ENCODE data around the gene BTBD2. TPM values are rescaled to one million over a fixed set of nuclear protein-coding genes. Genes with fewer than 3 reads are reported as not detected.

Gene BTBD2
- total RNA-seq, 1 donor from 2014 or later: 53.4 TPM

GRCh38 chr19:2046046-2046907, 30.8 kb upstream of the BTBD2 start:
- intact Hi-C loops (cut with micrococcal nuclease): no loop called here
- H3K9me3 ChIP-seq (replicated peaks): no peaks in the 10 kb centered on the region
- TF ChIP-seq, protein P1, sequence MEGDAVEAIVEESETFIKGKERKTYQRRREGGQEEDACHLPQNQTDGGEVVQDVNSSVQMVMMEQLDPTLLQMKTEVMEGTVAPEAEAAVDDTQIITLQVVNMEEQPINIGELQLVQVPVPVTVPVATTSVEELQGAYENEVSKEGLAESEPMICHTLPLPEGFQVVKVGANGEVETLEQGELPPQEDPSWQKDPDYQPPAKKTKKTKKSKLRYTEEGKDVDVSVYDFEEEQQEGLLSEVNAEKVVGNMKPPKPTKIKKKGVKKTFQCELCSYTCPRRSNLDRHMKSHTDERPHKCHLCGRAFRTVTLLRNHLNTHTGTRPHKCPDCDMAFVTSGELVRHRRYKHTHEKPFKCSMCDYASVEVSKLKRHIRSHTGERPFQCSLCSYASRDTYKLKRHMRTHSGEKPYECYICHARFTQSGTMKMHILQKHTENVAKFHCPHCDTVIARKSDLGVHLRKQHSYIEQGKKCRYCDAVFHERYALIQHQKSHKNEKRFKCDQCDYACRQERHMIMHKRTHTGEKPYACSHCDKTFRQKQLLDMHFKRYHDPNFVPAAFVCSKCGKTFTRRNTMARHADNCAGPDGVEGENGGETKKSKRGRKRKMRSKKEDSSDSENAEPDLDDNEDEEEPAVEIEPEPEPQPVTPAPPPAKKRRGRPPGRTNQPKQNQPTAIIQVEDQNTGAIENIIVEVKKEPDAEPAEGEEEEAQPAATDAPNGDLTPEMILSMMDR (IDR thresholded peaks at IDR 0.05; ENCODE audit: borderline replicate concordance): no peak
- peaks cover 63% of the 10 kb centered on the region for H3K36me3 ChIP-seq
- H3K27me3 ChIP-seq (ENCODE audit: low read depth): no peaks in the 10 kb centered on the region
- H3K27ac ChIP-seq (replicated peaks): peak overlapping the region; percentile 100
- peak overlapping the region; percentile 32 for H3K4me3 ChIP-seq
- H3K4me1 ChIP-seq: peaks cover 96% of the 10 kb centered on the region
- DNase-seq: no peak

DNA sequence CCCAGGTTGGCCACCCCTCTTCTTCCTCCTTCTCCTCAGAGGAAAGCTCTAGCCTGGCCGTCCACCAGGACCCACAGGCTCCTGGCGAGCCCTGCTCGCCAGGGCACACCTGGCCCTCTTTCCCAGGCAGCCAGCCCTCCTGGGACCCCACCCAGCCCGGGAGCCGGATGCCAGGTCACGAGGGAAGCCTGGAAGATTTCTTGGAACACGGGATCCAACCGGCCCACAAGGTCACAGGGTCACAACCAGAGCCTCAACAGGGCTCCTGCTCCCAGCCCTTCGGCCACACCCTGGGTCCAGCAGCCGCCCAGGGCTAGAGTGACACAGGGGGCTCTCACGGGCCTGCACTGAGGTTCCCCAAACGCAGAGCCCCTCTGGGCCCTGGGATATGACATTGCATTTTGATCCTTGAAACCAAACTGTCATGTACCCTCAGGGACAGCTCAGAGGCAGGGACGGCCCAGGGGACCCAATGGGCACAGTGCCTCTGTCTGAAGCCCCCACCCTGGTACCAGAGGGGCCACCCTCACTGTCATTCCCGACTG, 30.1 kb upstream of the BTBD2 start:
- TF ChIP-seq, protein P1 (IDR thresholded peaks at IDR 0.05; ENCODE audit: borderline replicate concordance): no peak
- intact Hi-C loops (cut with micrococcal nuclease): no loop called here
- Histone ChIP-seq H3K9me3 (replicated peaks) (no peaks in the 10 kb centered on the region), H3K4me3 (peak overlapping the region; percentile 32), H3K27me3 (ENCODE audit: low read depth) (no peaks in the 10 kb centered on the region), H3K36me3 (peaks cover 70% of the 10 kb centered on the region), H3K4me1 (peaks cover 100% of the 10 kb centered on the region), H3K27ac (replicated peaks) (peak overlapping the region; percentile 100)
- DNase-seq: no peak

DNA sequence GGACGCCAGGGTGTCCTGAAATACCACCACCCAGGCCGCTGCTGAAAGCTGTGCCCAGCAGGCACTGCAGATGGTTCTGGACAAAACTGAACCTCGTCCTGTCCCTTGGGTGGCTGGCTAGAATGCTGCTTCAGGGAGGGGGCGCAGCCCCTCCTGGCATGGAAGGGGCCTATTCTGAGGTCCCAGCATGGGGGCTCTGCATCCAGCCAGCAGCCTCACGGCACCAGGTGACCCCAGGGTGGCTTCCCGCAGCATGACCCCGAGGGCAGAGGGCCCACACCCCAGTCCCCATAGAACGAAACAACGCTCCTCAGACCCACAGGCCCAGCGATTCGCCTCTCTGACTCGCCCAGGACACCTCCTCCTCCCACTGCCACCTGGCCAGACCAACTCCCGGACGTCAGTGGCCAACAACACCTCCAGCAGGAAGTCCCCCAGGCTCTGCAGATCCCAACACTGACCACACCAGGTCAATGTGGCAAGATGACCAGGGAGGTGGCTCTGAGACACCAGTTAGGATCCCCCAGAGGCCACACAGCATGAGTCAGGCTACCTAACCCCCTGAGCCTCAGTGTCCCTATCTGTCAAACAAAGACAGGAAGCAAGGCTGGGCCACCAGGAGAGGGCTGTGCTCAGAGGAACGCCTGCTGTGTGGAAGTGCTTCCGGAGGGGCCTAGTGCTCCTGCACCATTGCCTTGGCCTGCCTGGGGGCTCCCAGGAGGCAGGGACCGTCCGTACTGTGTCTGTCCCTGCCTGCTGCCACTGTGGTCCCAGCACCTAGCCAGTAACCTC, 29.4 kb upstream of the BTBD2 start:
- intact Hi-C loops (cut with micrococcal nuclease): no loop called here
- Histone ChIP-seq H3K9me3 (replicated peaks) (no peaks in the 10 kb centered on the region), H3K27ac (replicated peaks) (peak overlapping the region; percentile 100), H3K4me1 (peaks cover 100% of the 10 kb centered on the region), H3K4me3 (peak overlapping the region; percentile 32), H3K27me3 (ENCODE audit: low read depth) (no peaks in the 10 kb centered on the region), H3K36me3 (peaks cover 77% of the 10 kb centered on the region)
- DNase-seq: no peak
- TF ChIP-seq, protein P1 (IDR thresholded peaks at IDR 0.05; ENCODE audit: borderline replicate concordance): no peak

GRCh38 chr19:2043961-2044708, 28.6 kb upstream of the BTBD2 start:
- H3K4me1 ChIP-seq: peaks cover 100% of the 10 kb centered on the region
- intact Hi-C loops (cut with micrococcal nuclease): no loop called here

More at GRCh38 chr19:2043961-2044708, 28.6 kb upstream of the BTBD2 start:
- no peak for DNase-seq
- Histone ChIP-seq H3K27me3 (ENCODE audit: low read depth) (no peaks in the 10 kb centered on the region), H3K4me3 (peak overlapping the region; percentile 16), H3K36me3 (peaks cover 85% of the 10 kb centered on the region), H3K27ac (replicated peaks) (peak overlapping the region; percentile 100), H3K9me3 (replicated peaks) (no peaks in the 10 kb centered on the region)
- TF ChIP-seq, protein P1 (IDR thresholded peaks at IDR 0.05; ENCODE audit: borderline replicate concordance): peak; percentile 11

Measured in left ventricle myocardium inferior (tissue), 1 donor.